A673 (cell line): Measurements from ENCODE around the gene B4GALNT4. TPM values are rescaled to one million over a fixed set of nuclear protein-coding genes. Genes with fewer than 3 reads are reported as not detected.

Source experiments
- BruUV-seq: library from RNA; stranded (reverse); fragments of 400-500 nt; replicated peaks from 2 replicates; lab custom pipeline; 2021; lab: Mats Ljungman, UMichigan
- CTCF ChIA-PET: fragments of 300-600 bp; sonication (Branson Sonifier 250); formaldehyde crosslinking; loops from one replicate; lab custom pipeline; 2022; ENCODE audit warnings: antibody characterized with exemption; lab: Charles Lee
- POLR2A ChIA-PET: fragments of 300-600 bp; sonication (Branson Sonifier 250); formaldehyde crosslinking; loops from one replicate; lab custom pipeline; 2022; ENCODE audit warnings: antibody characterized with exemption; ENCODE audit not compliant: low non-redundant PET; lab: Charles Lee
- DNase-seq: peaks from one replicate; pipeline ENCODE4 v3.0.0-alpha.2; 2015; ENCODE audit warnings: low spot score
- H3K27ac ChIP-seq: fragments of 200-600 bp; sonication (generic); 2 replicates; pipeline ENCODE4 v1.5.1; 2016; ENCODE audit warnings: mixed run types, low read depth, mild to moderate bottlenecking, mixed read lengths, antibody characterized with exemption, low read length; ENCODE audit not compliant: poor library complexity, severe bottlenecking
- H3K27me3 ChIP-seq: fragments of 200-600 bp; sonication (generic); replicated peaks from 2 replicates; pipeline ENCODE4 v1.6.1; 2017; ENCODE audit warnings: mixed run types, low read depth, mild to moderate bottlenecking, mixed read lengths, antibody characterized with exemption, low read length; ENCODE audit not compliant: insufficient read depth, poor library complexity
- H3K36me3 ChIP-seq: fragments of 200-600 bp; sonication (generic); 2 replicates; pipeline ENCODE4 v1.6.1; 2016; ENCODE audit warnings: mixed run types, mild to moderate bottlenecking, mixed read lengths, antibody characterized with exemption, low read length; ENCODE audit not compliant: insufficient read depth, poor library complexity, severe bottlenecking
- H3K4me1 ChIP-seq: fragments of 200-600 bp; sonication (generic); 2 replicates; pipeline ENCODE4 v1.6.1; 2017; ENCODE audit warnings: mixed run types, mild to moderate bottlenecking, mixed read lengths, antibody characterized with exemption, low read length; ENCODE audit not compliant: insufficient read depth, poor library complexity, severe bottlenecking
- H3K4me3 ChIP-seq: fragments of 200-600 bp; sonication (generic); 2 replicates; pipeline ENCODE4 v1.5.1; 2016; ENCODE audit warnings: low read depth, mixed run types, mild to moderate bottlenecking, mixed read lengths, low read length; ENCODE audit not compliant: poor library complexity, severe bottlenecking
- H3K9me3 ChIP-seq: fragments of 200-600 bp; sonication (generic); 2 replicates; pipeline ENCODE4 v1.6.1; 2016; ENCODE audit warnings: mixed run types, low read depth, mild to moderate bottlenecking, mixed read lengths, antibody characterized with exemption, low read length; ENCODE audit not compliant: poor library complexity, severe bottlenecking
- CTCF ChIP-seq: fragments of 300-800, 200-600 bp; sonication (generic); conservative IDR thresholded peaks from 2 replicates; pipeline ENCODE4 v1.5.1; 2017; ENCODE audit warnings: low read depth, mild to moderate bottlenecking, antibody characterized with exemption, low read length, moderate library complexity, mixed read lengths
- EZH2 ChIP-seq: fragments of 200-600 bp; sonication (generic); IDR thresholded peaks from 2 replicates; pipeline ENCODE4 v1.6.1; 2017; ENCODE audit warnings: borderline replicate concordance, low read depth, mild to moderate bottlenecking, mixed read lengths, antibody characterized with exemption, low read length; ENCODE audit not compliant: poor library complexity, severe bottlenecking
- intact Hi-C: fragments of 100-400 bp; cut with micrococcal nuclease; formaldehyde crosslinking; loops from one replicate; pipeline ENCODE4 v1.10.0; 2022; ENCODE audit not compliant: unreplicated experiment
- total RNA-seq: library from RNA; stranded (reverse); gene quantifications from 2 replicates; pipeline ENCODE4 v1.2.3, GENCODE V29; 2021

B4GALNT4 gene
- total RNA-seq, 1 experiment from 2014 or later = 19.0 TPM

GRCh38 chr11:377174-377865 is 8.0 kb downstream of the B4GALNT4 start:
- POLR2A ChIA-PET = no interaction called here
- intact Hi-C loops = no loop called here
- no peak overlapping the region for H3K27ac ChIP-seq
- no peaks in the 10 kb centered on the region for H3K4me1 ChIP-seq
- no peaks in the 10 kb centered on the region for H3K36me3 ChIP-seq
- DNase-seq = no peak
- CTCF ChIA-PET = no interaction called here
- H3K27me3 ChIP-seq = no peaks in the 10 kb centered on the region
- H3K9me3 ChIP-seq = no peaks in the 10 kb centered on the region
- no TSS peak for BruUV-seq
- TF ChIP-seq CTCF (no peak), EZH2 (no peak)
- H3K4me3 ChIP-seq = no peak overlapping the region

GRCh38 chr11:377883-378500 is 8.7 kb downstream of the B4GALNT4 start:
- no peak for DNase-seq
- TF ChIP-seq CTCF (no peak), EZH2 (no peak)
- Histone ChIP-seq H3K4me3 (no peak overlapping the region), H3K36me3 (no peaks in the 10 kb centered on the region), H3K4me1 (no peaks in the 10 kb centered on the region), H3K27ac (no peak overlapping the region), H3K9me3 (no peaks in the 10 kb centered on the region), H3K27me3 (no peaks in the 10 kb centered on the region)
- intact Hi-C loops = no loop called here
- no TSS peak for BruUV-seq
- ChIA-PET POLR2A (no interaction called here), CTCF (no interaction called here)

GRCh38 chr11:379205-380094 is 10.2 kb downstream of the B4GALNT4 start:
- Histone ChIP-seq H3K27me3 (no peaks in the 10 kb centered on the region), H3K4me3 (no peak overlapping the region), H3K27ac (no peak overlapping the region), H3K9me3 (no peaks in the 10 kb centered on the region), H3K36me3 (no peaks in the 10 kb centered on the region), H3K4me1 (no peaks in the 10 kb centered on the region)
- TF ChIP-seq CTCF (no peak), EZH2 (no peak)
- no TSS peak for BruUV-seq
- ChIA-PET CTCF (no interaction called here), POLR2A (no interaction called here)
- no peak for DNase-seq
- intact Hi-C loops = no loop called here
